Lower leg skin (tissue), 4 donors: ENCODE results near the gene MLH3. TPM values are rescaled to one million over a fixed set of nuclear protein-coding genes. Genes with fewer than 3 reads are reported as not detected.

Experiments used
- DNase-seq, 2 donors: peaks; one replicate each; pipeline ENCODE4 v3.0.0-alpha.2; 2019; ENCODE audit warnings: low spot score in 2 of 2
- H3K4me3 ChIP-seq: fragments of 200-600 bp; sonication (generic); 2 replicates; pipeline ENCODE4 v1.5.1; 2017; ENCODE audit warnings: mild to moderate bottlenecking, low read depth; ENCODE audit not compliant: poor library complexity, severe bottlenecking
- POLR2A ChIP-seq, 2 donors: fragments of 450-650 bp; IDR thresholded peaks; one replicate each; pipeline ENCODE4 v1.6.1; 2016 to 2017; ENCODE audit warnings: antibody characterized with exemption in 2 of 2, mild to moderate bottlenecking in 1 of 2, moderate library complexity in 1 of 2
- WGBS, 2 donors: methylation state at CpG; one replicate each; pipeline ENCODE4 v1.1.5; 2018; 5-methylcytosine and 5-hydroxymethylcytosine counted together
- intact Hi-C: fragments of 100-400 bp; cut with DNase I; formaldehyde crosslinking; loops from one replicate; pipeline ENCODE4 v1.15.0; 2023; ENCODE audit warnings: low total_unique reads
- total RNA-seq, 4 donors: library from RNA; depleted of rRNA; stranded (reverse); fragments of >200 nt; gene quantifications; one replicate each; pipeline ENCODE4 v1.1.0, GENCODE V29; 2016
- TF ChIP-seq, protein P1 (sequence below), 3 donors: fragments of 450-650 bp; IDR thresholded peaks; one replicate each; pipeline ENCODE4 v1.5.1; 2016; ENCODE audit warnings: antibody characterized with exemption in 3 of 3, mild to moderate bottlenecking in 3 of 3, moderate library complexity in 2 of 3

MLH3 gene
- total RNA-seq, 4 donors from 2014 or later = 16.9 to 20.9 (median 19.5) TPM

DNA sequence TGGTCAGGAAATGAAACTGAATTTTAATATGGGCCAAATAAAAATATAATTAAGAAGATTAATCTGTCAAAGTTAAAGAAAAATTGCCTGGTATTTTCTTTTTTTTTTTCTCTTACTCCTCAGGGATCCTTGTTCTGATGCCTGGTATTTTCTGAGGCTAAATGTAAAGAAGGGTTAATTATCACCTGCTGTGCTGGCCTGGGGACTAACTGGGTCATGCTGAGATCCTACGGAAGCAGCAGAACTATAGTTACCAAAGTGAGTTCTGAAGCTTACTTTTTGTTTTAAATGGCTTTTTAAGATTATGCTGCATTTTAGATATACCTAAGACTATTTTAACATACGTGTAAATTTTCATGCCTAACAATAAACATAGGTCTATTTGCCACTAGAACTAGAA, 41.4 kb upstream of the MLH3 start:
- WGBS, 2 donors = 85 to 93% methylated on average over 2 of the region's 2 CpGs
- no peak overlapping the region for H3K4me3 ChIP-seq
- intact Hi-C loops = no loop called here
- DNase-seq = no peak
- TF ChIP-seq, protein P1, sequence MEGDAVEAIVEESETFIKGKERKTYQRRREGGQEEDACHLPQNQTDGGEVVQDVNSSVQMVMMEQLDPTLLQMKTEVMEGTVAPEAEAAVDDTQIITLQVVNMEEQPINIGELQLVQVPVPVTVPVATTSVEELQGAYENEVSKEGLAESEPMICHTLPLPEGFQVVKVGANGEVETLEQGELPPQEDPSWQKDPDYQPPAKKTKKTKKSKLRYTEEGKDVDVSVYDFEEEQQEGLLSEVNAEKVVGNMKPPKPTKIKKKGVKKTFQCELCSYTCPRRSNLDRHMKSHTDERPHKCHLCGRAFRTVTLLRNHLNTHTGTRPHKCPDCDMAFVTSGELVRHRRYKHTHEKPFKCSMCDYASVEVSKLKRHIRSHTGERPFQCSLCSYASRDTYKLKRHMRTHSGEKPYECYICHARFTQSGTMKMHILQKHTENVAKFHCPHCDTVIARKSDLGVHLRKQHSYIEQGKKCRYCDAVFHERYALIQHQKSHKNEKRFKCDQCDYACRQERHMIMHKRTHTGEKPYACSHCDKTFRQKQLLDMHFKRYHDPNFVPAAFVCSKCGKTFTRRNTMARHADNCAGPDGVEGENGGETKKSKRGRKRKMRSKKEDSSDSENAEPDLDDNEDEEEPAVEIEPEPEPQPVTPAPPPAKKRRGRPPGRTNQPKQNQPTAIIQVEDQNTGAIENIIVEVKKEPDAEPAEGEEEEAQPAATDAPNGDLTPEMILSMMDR (IDR thresholded peaks at IDR 0.05) = no peak
- TF ChIP-seq POLR2A (IDR thresholded peaks at IDR 0.05) = no peak

DNA sequence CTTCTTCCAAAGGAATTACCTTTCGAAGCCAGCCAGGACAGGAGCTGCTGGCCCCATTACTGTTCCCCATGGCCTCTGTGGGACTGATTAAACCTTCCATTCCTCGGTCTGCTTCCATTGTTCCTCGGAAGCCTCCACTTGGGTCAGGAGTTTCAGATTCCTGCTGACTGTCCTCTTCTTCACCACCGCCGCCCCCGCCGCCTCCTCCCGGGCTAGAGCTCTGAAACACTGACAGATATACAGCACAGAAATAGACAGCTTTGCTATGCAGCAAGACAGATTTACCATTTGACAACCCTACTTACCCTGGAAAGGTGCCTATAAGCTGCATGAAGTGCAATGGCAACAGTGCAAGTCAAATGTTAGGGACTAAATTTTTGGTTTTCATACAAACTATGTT, 40.0 kb upstream of the MLH3 start:
- WGBS, 2 donors = 91% methylated on average over 8 of the region's 8 CpGs
- TF ChIP-seq, protein P1 (IDR thresholded peaks at IDR 0.05) = no peak
- no peak for TF ChIP-seq POLR2A (IDR thresholded peaks at IDR 0.05)
- no peak overlapping the region for H3K4me3 ChIP-seq
- intact Hi-C loops = no loop called here
- no peak for DNase-seq

DNA sequence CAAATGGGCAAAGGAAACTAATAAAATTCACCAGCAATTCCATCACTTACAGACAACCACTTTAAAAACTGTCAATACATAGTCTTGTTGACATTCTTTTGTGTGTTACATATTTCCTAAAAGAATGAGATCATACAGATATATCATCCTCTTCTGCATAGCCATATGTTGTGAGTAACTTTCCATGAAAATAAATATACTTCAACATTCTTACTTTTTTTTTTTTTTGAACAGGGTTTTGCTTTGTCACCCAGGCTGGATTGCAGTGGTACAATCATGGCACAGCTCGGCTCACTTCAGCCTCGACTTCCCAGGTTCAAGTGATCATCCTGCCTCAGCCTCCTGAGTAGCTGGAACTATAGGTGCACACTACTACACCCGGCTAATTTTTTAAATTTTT, 39.1 kb upstream of the MLH3 start:
- no peak for TF ChIP-seq POLR2A (IDR thresholded peaks at IDR 0.05)
- TF ChIP-seq, protein P1 (IDR thresholded peaks at IDR 0.05) = no peak
- no peak for DNase-seq
- no peak overlapping the region for H3K4me3 ChIP-seq
- 94 to 95% methylated on average over 3 of the region's 3 CpGs for WGBS, 2 donors
- intact Hi-C loops = no loop called here

DNA sequence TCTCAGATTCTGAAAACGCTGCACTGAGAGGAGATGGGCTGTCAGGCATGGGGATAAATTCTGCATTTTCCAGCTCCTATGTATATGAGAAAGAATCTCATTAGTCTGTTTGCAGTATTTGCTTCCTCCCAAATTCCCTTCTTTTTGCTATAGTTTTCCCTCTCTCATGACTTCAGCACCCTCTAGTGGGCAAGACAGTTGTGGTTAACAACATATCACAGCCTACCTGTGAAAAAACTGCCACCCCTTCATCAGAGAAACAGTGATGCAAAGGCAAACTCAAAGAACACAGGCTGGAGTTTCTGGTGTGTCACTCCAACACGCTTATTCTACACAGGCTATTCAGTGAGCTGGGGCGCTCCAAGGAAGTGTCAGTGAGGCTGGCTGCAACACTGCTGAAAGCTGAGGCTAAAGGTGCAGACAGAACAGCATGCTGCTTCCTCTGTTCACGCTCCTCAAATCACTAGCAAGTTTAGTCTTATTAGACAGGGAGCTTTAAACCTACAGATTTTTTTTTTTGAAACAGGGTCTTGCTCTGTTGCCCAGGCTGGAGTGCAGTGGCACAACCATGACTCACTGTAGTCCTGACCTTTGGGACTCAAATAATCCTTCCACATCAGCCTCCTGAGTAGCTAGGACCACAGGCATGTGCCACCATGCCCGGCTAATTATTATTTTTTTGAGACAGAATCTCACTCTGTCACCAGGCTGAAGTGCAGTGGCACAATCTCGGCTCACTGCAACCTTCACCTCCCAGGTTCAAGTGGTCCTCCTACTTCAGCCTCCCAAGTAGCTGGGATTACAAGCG, 37.5 kb upstream of the MLH3 start:
- DNase-seq = peak in 1 of 2 donors; percentile 49
- intact Hi-C loops = loop anchor here (10.0 kb wide), 1 partner anchor 174 kb away; no protein-coding TSS in a partner anchor
- H3K4me3 ChIP-seq = no peak overlapping the region
- 67 to 80% methylated on average over 7 of the region's 7 CpGs for WGBS, 2 donors
- TF ChIP-seq, protein P1 (IDR thresholded peaks at IDR 0.05) = peak in 1 of 3 donors; percentile 37
- TF ChIP-seq POLR2A (IDR thresholded peaks at IDR 0.05) = no peak

DNA sequence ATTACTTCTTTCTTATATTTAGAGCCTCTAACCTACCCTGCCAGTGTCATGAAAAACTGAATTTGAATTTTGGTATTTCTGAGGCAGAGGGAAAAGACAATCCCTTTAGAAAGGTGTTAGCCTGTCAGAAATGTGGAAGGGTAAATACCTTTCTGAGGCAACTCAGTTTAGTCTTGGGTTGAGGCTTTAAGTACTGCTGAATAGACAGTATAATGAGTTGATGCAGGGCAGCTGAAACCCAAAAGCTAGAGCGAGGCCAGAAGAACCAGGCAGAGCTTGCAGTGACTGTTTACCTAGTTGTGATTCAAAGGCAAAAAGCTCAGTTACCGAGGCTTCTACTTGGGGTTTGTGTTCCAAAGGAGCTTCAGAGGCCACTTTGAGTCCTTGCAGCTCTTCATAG, 36.9 kb upstream of the MLH3 start:
- 80 to 93% methylated on average over 2 of the region's 2 CpGs for WGBS, 2 donors
- DNase-seq = no peak
- no peak overlapping the region for H3K4me3 ChIP-seq

More for the DNA sequence above, 36.9 kb upstream of the MLH3 start:
- TF ChIP-seq POLR2A (IDR thresholded peaks at IDR 0.05) = no peak
- TF ChIP-seq, protein P1 (IDR thresholded peaks at IDR 0.05) = no peak
- intact Hi-C loops = loop anchor here (10.0 kb wide), 1 partner anchor 173 kb away; no protein-coding TSS in a partner anchor
